GM19023 (cell line): ENCODE data around the gene FBXW4.
"Not testable (repeated sequence)": the region's sequence is repeated elsewhere in the genome, so short reads cannot be mapped to it uniquely, and the experiment has no call there.

Experiments used
- ATAC-seq: cut with Tn5 transposase; IDR thresholded peaks from one replicate; pipeline ENCODE4 v1.9.1; 2021; ENCODE audit warnings: mild to moderate bottlenecking, moderate library complexity; ENCODE audit not compliant: unreplicated experiment

Gene FBXW4

DNA sequence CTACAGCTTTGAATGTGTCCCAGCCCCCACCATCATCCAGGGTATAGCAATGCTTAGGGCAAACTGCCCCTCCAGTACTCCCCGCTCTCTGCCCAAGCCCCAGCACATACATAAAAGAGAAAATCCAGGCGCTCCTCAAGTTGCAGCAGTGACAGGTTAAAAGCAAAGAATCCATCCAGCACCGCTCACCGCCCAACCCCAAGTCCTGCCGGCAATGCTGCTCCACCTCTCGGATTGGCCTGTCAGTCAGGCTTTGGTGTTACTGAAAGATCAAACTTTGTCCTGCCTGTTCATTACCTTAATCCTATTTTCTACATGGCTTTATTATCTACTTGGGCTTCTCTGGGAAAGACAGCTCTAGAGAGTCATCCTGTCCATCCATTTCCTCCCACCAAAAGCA lies 75.0 kb downstream of the FBXW4 start:
- ATAC-seq: no peak

DNA sequence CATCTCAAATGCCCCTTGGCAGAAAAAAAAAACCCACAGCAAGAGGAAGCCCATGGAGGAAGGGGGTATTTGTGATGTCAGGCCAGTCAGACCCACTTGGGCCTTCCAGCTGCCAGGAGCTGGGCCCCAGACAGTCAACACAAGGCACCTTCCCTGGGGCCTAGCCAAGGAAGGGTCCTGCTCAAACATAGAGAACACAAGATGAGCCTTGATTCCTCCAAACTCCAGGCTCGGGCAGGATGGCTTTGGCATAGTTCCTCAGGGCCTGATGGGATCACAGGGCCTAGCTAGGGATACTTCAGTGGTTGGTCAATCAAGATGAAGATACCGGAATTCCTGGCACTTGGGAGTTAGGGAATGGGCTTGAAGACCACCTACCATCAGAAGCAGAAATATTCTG lies 76.1 kb downstream of the FBXW4 start:
- ATAC-seq: no peak

DNA sequence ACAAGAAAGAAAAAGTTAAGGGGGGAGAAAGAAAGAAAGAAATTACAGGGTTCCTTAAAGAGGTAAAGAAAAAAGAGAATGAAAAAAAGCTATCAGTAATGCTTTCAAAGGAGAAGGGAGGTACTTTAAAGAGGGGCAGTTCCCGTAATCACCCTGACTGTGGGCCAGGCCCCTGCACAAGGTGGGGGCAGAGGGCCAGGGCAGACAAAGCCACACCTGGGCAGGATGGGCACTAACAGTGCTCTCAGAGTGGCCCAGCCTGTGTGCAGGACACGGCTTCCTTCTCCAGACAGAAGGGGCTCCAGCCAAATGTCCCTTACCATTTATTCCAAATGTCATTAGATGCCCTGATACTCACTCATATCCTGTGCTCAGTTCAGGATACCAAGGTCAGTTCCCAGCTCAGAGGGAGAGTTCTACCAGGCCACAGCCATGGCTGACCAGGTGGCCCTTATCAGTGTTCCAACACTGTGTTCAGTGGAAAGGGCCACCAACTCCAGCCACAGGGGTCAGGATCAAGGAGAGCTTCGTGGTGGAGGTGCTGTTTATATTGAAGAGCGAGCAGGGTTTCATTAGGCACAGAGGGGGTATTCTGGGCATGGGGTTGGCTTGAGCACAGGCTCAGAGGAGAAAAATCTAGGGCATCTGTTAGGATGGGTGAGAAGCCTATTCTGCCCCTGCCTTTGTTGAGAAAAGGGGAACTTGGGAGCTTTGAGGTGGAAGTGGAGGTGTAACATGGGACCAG lies 77.0 kb downstream of the FBXW4 start:
- no peak for ATAC-seq

DNA sequence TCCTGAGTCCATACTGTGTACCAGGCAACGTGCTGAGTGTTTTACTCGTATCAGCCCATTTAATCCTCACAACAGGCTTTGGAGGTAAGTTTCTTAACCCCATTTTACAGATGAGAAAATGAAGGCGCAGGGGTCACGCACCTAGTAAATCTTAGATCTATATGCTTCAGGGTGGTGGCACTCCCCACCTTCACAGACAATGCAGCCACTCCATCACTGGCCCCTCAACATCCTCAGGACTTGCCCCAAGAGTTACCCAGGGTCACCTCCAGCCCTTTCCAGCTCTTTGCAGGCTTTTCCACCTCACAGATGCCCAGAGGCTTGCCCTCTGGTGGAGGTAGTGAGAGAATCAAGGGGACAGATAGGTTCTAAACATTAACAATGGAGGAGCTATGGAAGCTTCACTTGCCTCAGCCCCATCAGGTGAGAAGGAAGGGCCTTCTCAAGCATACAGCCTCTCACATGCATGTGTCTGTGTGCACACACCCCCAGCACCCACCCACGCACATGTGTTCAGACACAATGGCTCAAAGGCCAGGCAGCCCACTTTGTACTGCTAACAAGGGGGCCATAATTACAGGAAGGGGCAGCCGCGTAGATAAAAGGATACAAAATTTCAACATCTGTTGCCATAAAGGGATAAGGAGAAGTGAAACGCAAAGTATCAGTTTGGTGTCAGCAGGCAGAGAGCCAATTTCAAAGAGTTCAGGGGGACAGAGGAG lies 77.7 kb downstream of the FBXW4 start:
- ATAC-seq: no peak

DNA sequence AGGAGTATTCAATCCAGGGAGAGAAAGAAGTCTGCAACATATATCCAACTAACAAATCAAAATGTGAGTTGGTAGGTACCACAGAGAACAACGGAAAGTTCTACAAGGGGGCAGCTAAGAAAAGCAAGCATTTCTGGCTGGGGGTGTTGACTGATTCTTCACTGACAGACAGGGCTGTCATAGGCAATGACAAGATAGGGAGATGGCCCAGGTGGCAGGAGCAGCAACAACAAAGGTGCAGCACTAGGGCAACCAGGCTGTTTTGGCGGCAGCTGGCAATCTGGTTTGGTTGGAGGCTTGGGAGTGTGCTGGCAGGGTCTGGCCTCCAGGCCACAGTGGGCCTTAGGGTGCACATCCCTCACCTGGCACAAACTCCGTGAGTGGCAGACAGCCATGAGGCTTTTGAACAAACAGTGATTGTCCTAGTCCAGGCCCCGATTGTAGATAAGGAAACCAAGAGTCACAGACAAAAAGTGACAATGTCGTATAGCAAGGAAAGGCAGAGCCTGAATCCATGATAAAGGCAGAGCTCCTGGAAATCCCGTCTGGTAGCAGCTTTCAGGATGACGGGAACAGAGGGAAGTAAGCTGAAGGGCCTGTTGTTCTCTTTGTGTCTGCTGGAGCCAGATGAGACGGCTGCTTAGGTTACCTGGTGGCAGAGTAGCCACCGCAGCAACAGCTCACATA lies 78.4 kb downstream of the FBXW4 start:
- ATAC-seq: no peak

DNA sequence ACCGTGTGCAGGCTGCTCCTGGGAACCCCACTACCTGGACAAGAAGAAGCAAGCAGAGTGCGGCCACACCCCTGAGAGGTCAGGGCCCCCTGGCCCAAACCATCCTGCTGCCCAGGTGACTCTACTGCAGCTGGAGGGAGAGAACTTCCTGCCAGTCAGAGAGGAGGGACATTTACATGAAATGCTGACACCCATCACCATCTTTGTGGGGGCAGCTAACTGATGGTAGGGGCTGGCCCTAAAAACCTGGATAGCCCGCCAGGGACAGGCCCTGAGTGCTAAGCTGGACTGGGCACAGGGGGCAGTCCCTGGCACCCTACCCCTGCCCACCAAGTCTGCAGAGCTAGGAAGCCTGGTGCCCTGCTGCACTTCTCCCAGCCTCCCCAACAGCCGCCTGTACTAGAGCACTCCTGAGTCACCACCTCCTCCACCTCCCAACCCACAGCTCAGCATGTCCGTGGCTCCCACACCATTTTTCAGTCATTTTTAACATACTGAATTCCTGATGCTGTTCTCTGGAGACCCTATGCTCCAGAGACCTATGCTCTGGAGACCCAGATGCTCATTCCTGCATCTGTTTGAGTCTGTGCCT lies 79.3 kb downstream of the FBXW4 start:
- no peak for ATAC-seq

DNA sequence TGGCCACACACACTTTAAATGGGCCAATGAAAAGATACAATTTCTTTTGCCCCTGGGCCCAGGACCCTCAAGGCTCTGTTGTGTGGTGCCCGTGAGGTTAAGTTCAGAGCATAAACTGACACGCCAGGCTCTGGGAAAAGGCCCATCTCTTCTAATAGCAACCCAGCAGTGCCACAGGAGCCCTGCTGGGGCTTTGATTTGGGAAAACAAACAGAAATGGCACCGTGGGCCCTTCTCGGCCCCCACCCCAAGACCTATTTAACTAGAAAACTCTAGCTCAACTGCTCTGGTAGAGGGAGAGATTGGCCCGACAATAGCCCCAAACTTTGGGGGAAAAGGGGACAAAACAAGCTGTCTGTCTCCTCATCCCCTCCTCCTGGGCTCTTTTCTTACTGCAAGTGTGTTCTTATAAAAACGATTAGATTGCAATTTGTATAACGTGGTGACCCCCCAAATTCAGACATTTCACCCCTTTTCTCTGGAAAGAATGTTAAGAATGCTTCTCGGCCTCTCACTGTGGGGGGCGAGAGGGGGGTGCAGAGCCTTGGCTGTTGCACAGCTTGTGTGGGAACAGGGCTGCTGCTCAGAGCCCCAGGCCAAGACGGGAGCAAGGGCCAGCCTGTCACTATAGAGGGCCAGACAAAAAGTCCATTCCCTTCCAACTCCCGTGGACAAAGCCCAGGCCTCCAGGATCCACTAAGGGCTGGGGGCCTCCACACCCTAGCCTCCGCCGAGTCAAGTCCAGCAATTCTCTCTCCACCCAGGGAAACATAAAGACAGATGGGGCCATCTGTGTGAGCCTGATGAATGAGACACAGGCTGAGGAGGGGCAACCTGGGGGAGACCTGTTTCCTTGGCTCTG lies 80.1 kb downstream of the FBXW4 start:
- ATAC-seq: no peak

DNA sequence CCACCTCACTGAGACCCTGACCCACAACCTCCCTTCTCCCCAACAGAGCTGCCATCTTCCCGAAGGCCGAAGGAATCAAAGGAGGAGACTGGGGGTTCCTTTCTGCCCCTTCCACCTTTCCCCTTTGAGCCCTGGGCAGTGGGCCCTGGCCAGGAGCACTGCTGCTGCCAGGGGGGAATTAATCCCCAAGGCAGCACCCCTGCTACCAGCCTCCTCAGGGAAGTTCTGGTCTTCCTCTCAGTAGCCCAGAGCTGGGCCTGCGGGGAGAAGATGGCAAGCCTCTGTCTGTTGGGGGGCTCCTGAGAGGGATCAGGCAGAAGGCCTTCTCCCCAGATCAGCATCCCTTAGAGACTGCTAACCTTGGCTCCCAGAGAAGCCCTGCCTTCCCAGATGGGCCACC lies 81.3 kb downstream of the FBXW4 start:
- ATAC-seq: no peak

- no peak for ATAC-seq
Measured at GRCh38 chr10:101612872-101613271, 82.1 kb downstream of the FBXW4 start.

DNA sequence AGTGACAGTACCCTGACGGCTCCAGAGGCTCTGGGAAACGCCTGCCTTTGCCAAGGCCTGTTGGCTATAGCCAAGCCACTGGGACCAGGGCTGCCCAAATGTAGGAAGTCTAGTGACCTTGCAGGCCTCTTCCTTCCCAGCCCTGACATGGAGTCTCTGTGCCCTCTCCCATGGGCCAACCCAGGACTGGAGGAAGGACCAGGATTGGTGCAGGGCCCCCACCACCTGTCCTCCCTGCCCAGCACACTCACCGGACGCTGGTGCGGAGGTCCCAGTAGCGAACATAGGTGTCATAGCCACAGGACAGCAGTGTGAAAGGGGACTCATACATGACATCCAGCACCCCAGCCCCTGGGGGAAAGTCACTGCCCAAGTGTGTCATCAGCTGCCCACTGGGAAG lies 82.9 kb downstream of the FBXW4 start:
- ATAC-seq: no peak

- ATAC-seq: no peak
Measured at GRCh38 chr10:101611096-101611905, 83.7 kb downstream of the FBXW4 start.

DNA sequence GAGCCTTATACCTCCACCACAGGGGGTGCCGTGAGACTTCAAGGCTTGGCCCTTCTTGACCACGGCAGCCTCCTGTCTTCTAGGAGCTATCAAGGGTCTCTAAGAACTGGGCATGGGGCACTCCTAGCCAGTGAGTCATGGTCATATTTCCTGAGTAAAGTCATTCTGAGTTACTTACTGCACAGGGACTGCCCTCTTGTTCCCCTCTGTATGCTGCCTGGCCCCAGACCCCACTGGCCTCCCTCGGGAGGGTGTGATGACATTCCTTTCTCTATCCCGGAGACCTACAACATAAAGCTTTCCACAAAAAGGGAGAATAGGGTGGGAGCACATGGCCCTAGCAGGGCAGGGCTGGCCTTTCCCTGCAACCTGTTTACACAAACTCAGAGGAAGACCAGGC lies 85.5 kb downstream of the FBXW4 start:
- ATAC-seq: no peak

DNA sequence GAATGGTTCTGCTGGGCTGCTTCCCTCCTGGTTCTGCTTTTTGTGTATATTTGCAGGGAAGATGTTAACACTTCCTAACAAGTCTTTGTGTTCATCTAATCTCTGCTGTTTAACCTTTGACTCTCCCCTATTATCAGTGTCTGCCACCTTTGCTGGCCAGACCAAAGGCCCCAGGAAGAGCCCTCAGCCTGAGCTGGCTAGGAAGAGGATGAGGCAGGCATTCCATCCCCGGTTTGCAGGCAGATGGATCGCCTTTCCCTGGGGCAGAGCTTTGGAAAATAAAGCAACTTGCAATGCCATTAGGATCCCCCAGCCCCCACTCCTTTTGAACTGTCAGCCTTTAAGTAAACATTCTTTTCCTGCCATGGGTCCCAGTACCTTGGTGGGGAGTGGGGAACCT lies 87.8 kb downstream of the FBXW4 start:
- no peak for ATAC-seq

- no peak for ATAC-seq
Measured at GRCh38 chr10:101602761-101603398, 92.1 kb downstream of the FBXW4 start.

DNA sequence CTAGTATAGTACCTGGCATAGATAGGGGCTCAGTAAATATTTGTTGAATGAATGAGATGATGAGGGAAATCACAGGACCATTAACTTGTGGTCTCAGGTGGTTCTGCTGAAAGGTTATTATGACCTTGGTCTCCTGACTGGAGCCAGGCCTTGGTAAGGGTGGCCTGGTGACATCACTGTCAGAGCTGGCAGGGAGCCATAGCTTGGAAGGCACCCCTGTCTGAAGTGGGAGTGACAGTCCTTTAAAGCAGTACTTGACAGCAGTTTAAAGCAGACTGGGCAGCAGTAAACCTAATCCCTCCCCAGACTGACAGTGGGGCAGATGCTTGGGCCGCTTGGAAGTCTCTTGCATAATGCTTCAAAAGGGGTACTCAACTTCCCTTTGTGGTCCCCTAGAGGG lies 93.4 kb downstream of the FBXW4 start:
- ATAC-seq: no peak

GRCh38 chr10:101597091-101597900 lies 97.7 kb downstream of the FBXW4 start:
- ATAC-seq: no peak

DNA sequence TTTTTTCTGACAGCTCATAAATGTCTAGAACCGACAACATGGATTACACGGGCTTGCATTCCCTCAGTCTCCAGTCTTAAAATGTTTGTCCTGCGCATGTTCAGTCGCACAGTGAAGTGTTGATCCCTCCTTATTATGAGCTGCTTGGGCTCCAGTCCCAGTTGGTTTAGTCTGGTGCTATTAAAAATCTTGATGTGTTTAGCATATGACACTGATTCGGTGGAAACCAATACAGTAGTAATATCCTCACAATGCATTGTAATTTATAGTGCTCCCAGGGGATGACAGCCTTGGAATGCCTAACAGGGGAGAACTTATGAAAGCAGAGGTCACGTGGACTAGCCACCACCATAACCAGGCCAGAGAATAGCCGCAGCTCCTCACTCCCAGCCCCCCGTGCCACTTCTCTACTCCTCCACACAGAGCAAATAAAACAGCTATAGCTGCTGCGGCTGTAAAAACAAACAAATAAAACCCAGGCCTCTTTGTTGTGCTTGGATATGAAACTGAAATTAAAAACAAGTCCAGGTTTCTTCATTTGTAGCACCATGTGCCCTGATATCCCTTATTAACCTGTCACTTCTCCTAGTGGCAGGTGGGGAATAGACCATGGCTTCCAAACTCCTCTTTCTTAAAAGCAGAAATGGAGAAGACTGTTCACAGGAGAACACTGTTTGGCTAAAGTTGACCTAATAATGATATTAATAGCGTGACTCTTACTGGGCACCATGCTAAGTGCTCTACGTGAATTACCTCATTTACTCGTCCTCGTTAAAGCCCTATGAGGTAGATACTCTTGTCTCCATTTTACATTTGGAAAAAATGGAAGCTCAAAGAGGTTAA lies 99.2 kb downstream of the FBXW4 start:
- no peak for ATAC-seq

DNA sequence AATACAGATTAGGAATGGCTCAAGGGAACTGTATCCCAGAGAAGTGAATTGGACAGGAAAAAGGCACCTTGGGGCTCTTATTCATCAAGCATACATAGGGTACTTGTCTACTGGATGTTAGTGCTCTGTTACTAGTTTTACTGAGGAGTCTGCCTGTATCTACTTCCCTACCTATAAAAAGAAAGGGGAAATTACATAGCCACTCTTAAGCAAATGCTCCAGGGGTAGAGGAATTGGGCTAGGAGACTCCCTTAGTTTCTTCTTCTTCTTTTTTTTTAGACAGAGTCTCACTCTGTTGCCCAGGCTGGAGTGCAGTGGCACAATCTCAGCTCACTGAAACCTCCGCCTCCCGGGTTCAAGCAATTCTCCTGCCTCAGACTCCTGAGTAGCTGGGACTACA lies 101.6 kb downstream of the FBXW4 start:
- ATAC-seq: not testable (repeated sequence)
